GM18520 (cell line): ENCODE measurements around the gene NKX2-4.
"Not testable (repeated sequence)": the region's sequence is repeated elsewhere in the genome, so short reads cannot be mapped to it uniquely, and the experiment has no call there.

Source experiments
- ATAC-seq: cut with Tn5 transposase; IDR thresholded peaks from one replicate; pipeline ENCODE4 v1.9.1; 2021; ENCODE audit not compliant: unreplicated experiment

The NKX2-4 gene

GRCh38 chr20:21397341-21398108 lies at the start of gene NKX2-4:
NKX2-4 (minus strand) TSS chr20:21397526; CDS start chr20:21397399, 127 bp downstream.
- no peak for ATAC-seq

- ATAC-seq = no peak
Observed at GRCh38 chr20:21437816-21438215, 40.5 kb upstream of the NKX2-4 start.

- no peak for ATAC-seq
Observed at GRCh38 chr20:21437248-21437647, 39.9 kb upstream of the NKX2-4 start.

- ATAC-seq = no peak
Observed at GRCh38 chr20:21436205-21436604, 38.9 kb upstream of the NKX2-4 start.

GRCh38 chr20:21435576-21435975 lies 38.2 kb upstream of the NKX2-4 start:
- no peak for ATAC-seq

- ATAC-seq = no peak
Observed at GRCh38 chr20:21433329-21433890, 36.1 kb upstream of the NKX2-4 start.

- no peak for ATAC-seq
Observed at GRCh38 chr20:21432911-21433310, 35.6 kb upstream of the NKX2-4 start.

- no peak for ATAC-seq
Observed at GRCh38 chr20:21430020-21430419, 32.7 kb upstream of the NKX2-4 start.

GRCh38 chr20:21424846-21425245 lies 27.5 kb upstream of the NKX2-4 start:
- no peak for ATAC-seq

- not testable (repeated sequence) for ATAC-seq
Observed at GRCh38 chr20:21423712-21424111, 26.4 kb upstream of the NKX2-4 start.

- no peak for ATAC-seq
Observed at GRCh38 chr20:21421601-21422236, 24.4 kb upstream of the NKX2-4 start.

- ATAC-seq = not testable (repeated sequence)
Observed at GRCh38 chr20:21419147-21419546, 21.8 kb upstream of the NKX2-4 start.

GRCh38 chr20:21413996-21414395 lies 16.7 kb upstream of the NKX2-4 start:
- ATAC-seq = not testable (repeated sequence)

- no peak for ATAC-seq
Observed at GRCh38 chr20:21411725-21412124, 14.4 kb upstream of the NKX2-4 start.

GRCh38 chr20:21399005-21399475 lies 1.7 kb upstream of the NKX2-4 start:
- ATAC-seq = no peak

GRCh38 chr20:21398109-21399004 lies 1.0 kb upstream of the NKX2-4 start:
- no peak for ATAC-seq

- no peak for ATAC-seq
Observed at GRCh38 chr20:21396599-21397340, 556 bp downstream of the NKX2-4 start.

- no peak for ATAC-seq
Observed at GRCh38 chr20:21395666-21396598, 1.4 kb downstream of the NKX2-4 start.

- no peak for ATAC-seq
Observed at GRCh38 chr20:21395051-21395665, 2.2 kb downstream of the NKX2-4 start.
